Naive thymus-derived CD4-positive, alpha-beta T cell (primary cell): ENCODE measurements around the gene P2RY12. TPM values are rescaled to one million over a fixed set of nuclear protein-coding genes. Genes with fewer than 3 reads are reported as not detected.

Experiments used
- ATAC-seq: fragments of 150-1000 bp; cut with Tn5 transposase; 2 replicates; pipeline ENCODE4 v1.10.0; 2021; ENCODE audit warnings: mild to moderate bottlenecking, moderate library complexity
- CTCF ChIA-PET: fragments of 350-600 bp; sonication (Branson Sonifier 250); formaldehyde crosslinking; loops from one replicate; lab custom pipeline; 2021; ENCODE audit warnings: antibody characterized with exemption; lab: Charles Lee
- POLR2A ChIA-PET: fragments of 350-600 bp; sonication (Branson Sonifier 250); formaldehyde crosslinking; loops from one replicate; lab custom pipeline; 2021; ENCODE audit warnings: antibody characterized with exemption, inconsistent platforms; lab: Charles Lee
- DNase-seq, 9 donors: peaks; one replicate each; pipeline versions ENCODE4 v3.0.0 to v3.0.0-alpha.2; 2020 to 2022; ENCODE audit warnings: mixed read lengths in 1 of 9
- H3K27ac ChIP-seq: one replicate; pipeline ENCODE4 v1.7.0; 2013; ENCODE audit warnings: mild to moderate bottlenecking, low read depth, low read length, moderate library complexity
- H3K27me3 ChIP-seq, 2 donors: one replicate each; pipeline ENCODE4 v1.7.0; 2013; ENCODE audit warnings: low read length in 2 of 2, mild to moderate bottlenecking in 2 of 2, moderate library complexity in 2 of 2; ENCODE audit not compliant: control insufficient read depth in 2 of 2, insufficient read depth in 2 of 2
- H3K36me3 ChIP-seq, 3 experiments: 1 replicate in 2 of 3; 2 replicates in 1 of 3; pipeline ENCODE4 v1.7.0; 2013; ENCODE audit warnings: low read length in 3 of 3, mild to moderate bottlenecking in 3 of 3, moderate library complexity in 1 of 3; ENCODE audit not compliant: insufficient read depth in 3 of 3, control insufficient read depth in 2 of 3
- H3K4me1 ChIP-seq, 2 donors: one replicate each; pipeline ENCODE4 v1.7.0; 2013; ENCODE audit warnings: low read length in 2 of 2, mild to moderate bottlenecking in 2 of 2, moderate library complexity in 1 of 2; ENCODE audit not compliant: control insufficient read depth in 2 of 2, insufficient read depth in 2 of 2
- H3K4me3 ChIP-seq: 2 replicates; pipeline ENCODE4 v1.7.0; 2013; ENCODE audit warnings: mild to moderate bottlenecking, low read length
- H3K9me3 ChIP-seq, 3 experiments: 1 replicate in 2 of 3; 2 replicates in 1 of 3; pipeline ENCODE4 v1.7.0; 2013; ENCODE audit warnings: low read length in 3 of 3; ENCODE audit not compliant: control insufficient read depth in 2 of 3
- H3K27ac Mint-ChIP-seq, 9 donors: one replicate each; pipeline ENCODE4 v1.8.0; 2020 to 2022; ENCODE audit warnings: mixed read lengths in 9 of 9, mild to moderate bottlenecking in 8 of 9, moderate library complexity in 5 of 9, inconsistent platforms in 2 of 9
- H3K27me3 Mint-ChIP-seq, 5 donors: one replicate each; pipeline ENCODE4 v1.8.0; 2021 to 2022; ENCODE audit warnings: mixed read lengths in 5 of 5, mild to moderate bottlenecking in 1 of 5
- H3K36me3 Mint-ChIP-seq, 5 donors: one replicate each; pipeline ENCODE4 v1.8.0; 2020 to 2022; ENCODE audit warnings: mixed read lengths in 5 of 5, mild to moderate bottlenecking in 3 of 5, inconsistent platforms in 1 of 5
- H3K4me1 Mint-ChIP-seq, 7 donors: one replicate each; pipeline ENCODE4 v1.8.0; 2020 to 2022; ENCODE audit warnings: mixed read lengths in 7 of 7, mild to moderate bottlenecking in 3 of 7, inconsistent platforms in 1 of 7
- H3K4me3 Mint-ChIP-seq, 10 donors: one replicate each; pipeline ENCODE4 v1.8.0; 2020 to 2022; ENCODE audit warnings: mild to moderate bottlenecking in 10 of 10, mixed read lengths in 10 of 10, moderate library complexity in 6 of 10, inconsistent platforms in 2 of 10
- H3K9me3 Mint-ChIP-seq, 11 donors: one replicate each; pipeline ENCODE4 v1.8.0; 2020 to 2022; ENCODE audit warnings: mixed read lengths in 11 of 11, mild to moderate bottlenecking in 4 of 11, inconsistent platforms in 1 of 11, moderate library complexity in 1 of 11
- intact Hi-C, 2 donors: fragments of 100-400 bp; cut with micrococcal nuclease; formaldehyde crosslinking; loops; one replicate each; pipeline ENCODE4 v1.15.1; 2023
- polyA plus RNA-seq, 2 donors: library from polyadenylated mRNA; unstranded; fragments of 300-500 nt; fragmentation: Illumina TruSeq; gene quantifications; one replicate each; pipeline ENCODE4 v1.2.3, GENCODE V29; 2021
- total RNA-seq, 6 experiments: library from RNA in 5 of 6; stranded (reverse) in 5 of 6; gene quantifications; 1 replicate in 5 of 6; 2 replicates in 1 of 6; pipeline ENCODE4 v1.2.3 and lab custom pipeline; 2021 to 2026

The P2RY12 gene
- total and polyA plus RNA-seq, 7 experiments from 2014 or later: 0.39 TPM; not detected in 6

- CTCF ChIA-PET: no interaction called here
- Histone ChIP-seq H3K36me3 (no peaks in the 10 kb centered on the region), H3K4me3 (no peak overlapping the region), H3K9me3 (no peaks in the 10 kb centered on the region), H3K4me1 (no peaks in the 10 kb centered on the region), H3K27me3 (no peaks in the 10 kb centered on the region), H3K27ac (no peak overlapping the region)
- POLR2A ChIA-PET: no interaction called here
- peaks cover 1 to 9% (median 4%) of the 10 kb centered on the region in 5 donors for H3K27me3 Mint-ChIP-seq
- H3K27ac Mint-ChIP-seq: no peak overlapping the region
- no peak overlapping the region for H3K4me3 Mint-ChIP-seq
- ATAC-seq (no peak), DNase-seq (no peak)
- intact Hi-C loops: no loop called here
- peaks cover 0 to 6% (median 0%) of the 10 kb centered on the region in 11 donors for H3K9me3 Mint-ChIP-seq
- H3K36me3 Mint-ChIP-seq: peaks cover 0 to 2% (median 0%) of the 10 kb centered on the region in 5 donors
- peaks cover 0 to 2% (median 0%) of the 10 kb centered on the region in 7 donors for H3K4me1 Mint-ChIP-seq
These were observed 41.2 kb upstream of the P2RY12 start for GRCh38 chr3:151425627-151426340.

- intact Hi-C loops: no loop called here
- Histone ChIP-seq H3K27me3 (no peaks in the 10 kb centered on the region), H3K36me3 (no peaks in the 10 kb centered on the region), H3K4me1 (no peaks in the 10 kb centered on the region), H3K4me3 (no peak overlapping the region), H3K9me3 (no peaks in the 10 kb centered on the region), H3K27ac (no peak overlapping the region)
- H3K27ac Mint-ChIP-seq: no peak overlapping the region
- POLR2A ChIA-PET: no interaction called here
- peaks cover 0 to 2% (median 0%) of the 10 kb centered on the region in 7 donors for H3K4me1 Mint-ChIP-seq
- H3K9me3 Mint-ChIP-seq: peaks cover 0 to 2% (median 0%) of the 10 kb centered on the region in 11 donors
- no peak overlapping the region for H3K4me3 Mint-ChIP-seq
- CTCF ChIA-PET: no interaction called here
- peaks cover 0 to 9% (median 0%) of the 10 kb centered on the region in 5 donors for H3K27me3 Mint-ChIP-seq
- H3K36me3 Mint-ChIP-seq: no peaks in the 10 kb centered on the region
- DNase-seq: no peak
- ATAC-seq: no peak
These were observed 38.5 kb upstream of the P2RY12 start for GRCh38 chr3:151423091-151423490.

- Mint-ChIP-seq H3K4me1 (peaks cover 0 to 2% (median 0%) of the 10 kb centered on the region in 7 donors), H3K9me3 (peaks cover 0 to 2% (median 0%) of the 10 kb centered on the region in 11 donors), H3K36me3 (no peaks in the 10 kb centered on the region), H3K27ac (no peak overlapping the region), H3K4me3 (no peak overlapping the region), H3K27me3 (peaks cover 0 to 6% (median 0%) of the 10 kb centered on the region in 5 donors)
- Histone ChIP-seq H3K27me3 (no peaks in the 10 kb centered on the region), H3K4me1 (no peaks in the 10 kb centered on the region), H3K4me3 (no peak overlapping the region), H3K9me3 (no peaks in the 10 kb centered on the region), H3K27ac (no peak overlapping the region), H3K36me3 (no peaks in the 10 kb centered on the region)
- DNase-seq: no peak
- intact Hi-C loops: no loop called here
- CTCF ChIA-PET: no interaction called here
- POLR2A ChIA-PET: no interaction called here
- ATAC-seq: peak; percentile 45
These were observed 37.4 kb upstream of the P2RY12 start for GRCh38 chr3:151421938-151422337.

GRCh38 chr3:151419806-151420205, 35.3 kb upstream of the P2RY12 start:
- no peak for DNase-seq
- H3K9me3 ChIP-seq: no peaks in the 10 kb centered on the region
- POLR2A ChIA-PET: no interaction called here

GRCh38 chr3:151415289-151415688, 30.7 kb upstream of the P2RY12 start:
- no peaks in the 10 kb centered on the region for H3K36me3 ChIP-seq
- DNase-seq (no peak), ATAC-seq (no peak)
- Mint-ChIP-seq H3K36me3 (no peaks in the 10 kb centered on the region), H3K4me3 (no peak overlapping the region), H3K9me3 (peaks cover 0 to 5% (median 0%) of the 10 kb centered on the region in 11 donors), H3K4me1 (no peaks in the 10 kb centered on the region), H3K27me3 (peaks cover 0 to 10% (median 0%) of the 10 kb centered on the region in 5 donors), H3K27ac (no peak overlapping the region)
- intact Hi-C loops: no loop called here
- ChIA-PET POLR2A (no interaction called here), CTCF (no interaction called here)
- no peaks in the 10 kb centered on the region for H3K27me3 ChIP-seq
- H3K9me3 ChIP-seq: no peaks in the 10 kb centered on the region
- no peak overlapping the region for H3K27ac ChIP-seq
- H3K4me3 ChIP-seq: no peak overlapping the region
- H3K4me1 ChIP-seq: no peaks in the 10 kb centered on the region

More at GRCh38 chr3:151419806-151420205, 35.3 kb upstream of the P2RY12 start:
- H3K27ac ChIP-seq: no peak overlapping the region
- Mint-ChIP-seq H3K27me3 (peaks cover 0 to 8% (median 0%) of the 10 kb centered on the region in 5 donors), H3K27ac (no peak overlapping the region), H3K9me3 (peaks cover 0 to 2% (median 0%) of the 10 kb centered on the region in 11 donors), H3K4me3 (no peak overlapping the region), H3K36me3 (no peaks in the 10 kb centered on the region), H3K4me1 (peaks cover 0 to 2% (median 0%) of the 10 kb centered on the region in 7 donors)
- intact Hi-C loops: no loop called here
- CTCF ChIA-PET: no interaction called here
- no peak for ATAC-seq
- no peaks in the 10 kb centered on the region for H3K27me3 ChIP-seq
- no peaks in the 10 kb centered on the region for H3K36me3 ChIP-seq
- H3K4me3 ChIP-seq: no peak overlapping the region
- no peaks in the 10 kb centered on the region for H3K4me1 ChIP-seq

- Histone ChIP-seq H3K4me1 (no peaks in the 10 kb centered on the region), H3K9me3 (no peaks in the 10 kb centered on the region), H3K36me3 (no peaks in the 10 kb centered on the region), H3K4me3 (no peak overlapping the region), H3K27ac (no peak overlapping the region), H3K27me3 (no peaks in the 10 kb centered on the region)
- Mint-ChIP-seq H3K27me3 (peaks cover 0 to 10% (median 0%) of the 10 kb centered on the region in 5 donors), H3K27ac (no peak overlapping the region), H3K4me3 (no peak overlapping the region), H3K4me1 (no peaks in the 10 kb centered on the region), H3K9me3 (peaks cover 0 to 3% (median 0%) of the 10 kb centered on the region in 11 donors), H3K36me3 (no peaks in the 10 kb centered on the region)
- intact Hi-C loops: no loop called here
- no peak for DNase-seq
- CTCF ChIA-PET: no interaction called here
- POLR2A ChIA-PET: no interaction called here
- no peak for ATAC-seq
These were observed 28.4 kb upstream of the P2RY12 start for GRCh38 chr3:151412989-151413388.
